DMS153 treated with DMSO at 0.1 percent for 48 hours (cell line): ENCODE results near the gene CNOT6.

Source experiments
- DNase-seq: peaks from one replicate; lab custom pipeline; 2025; ENCODE audit not compliant: unreplicated experiment; lab: John Stamatoyannopoulos, UW

The CNOT6 gene

GRCh38 chr5:180558232-180558631 lies 64.1 kb downstream of the CNOT6 start:
- no peak for DNase-seq

GRCh38 chr5:180563994-180564393 lies 69.8 kb downstream of the CNOT6 start:
- DNase-seq: no peak

GRCh38 chr5:180568914-180569313 lies 74.7 kb downstream of the CNOT6 start:
- no peak for DNase-seq

GRCh38 chr5:180575571-180575970 lies 81.4 kb downstream of the CNOT6 start:
- no peak for DNase-seq

- DNase-seq: no peak
These were observed 86.5 kb downstream of the CNOT6 start for GRCh38 chr5:180580681-180581080.

GRCh38 chr5:180583738-180584137 lies 89.6 kb downstream of the CNOT6 start:
- DNase-seq: no peak

GRCh38 chr5:180586204-180586603 lies 92.0 kb downstream of the CNOT6 start:
- no peak for DNase-seq

- no peak for DNase-seq
These were observed 92.7 kb downstream of the CNOT6 start for GRCh38 chr5:180586870-180587269.

- no peak for DNase-seq
These were observed 95.8 kb downstream of the CNOT6 start for GRCh38 chr5:180589771-180590542.

- DNase-seq: no peak
These were observed 96.5 kb downstream of the CNOT6 start for GRCh38 chr5:180590543-180591310.

- DNase-seq: no peak
These were observed 97.2 kb downstream of the CNOT6 start, which contains the start of gene SCGB3A1 for GRCh38 chr5:180591311-180591887. Gene SCGB3A1, minus strand, starts transcription at chr5:180591499. Its CDS starts 37 bp downstream, at chr5:180591462.

- no peak for DNase-seq
These were observed 98.0 kb downstream of the CNOT6 start for GRCh38 chr5:180592176-180592575.

- no peak for DNase-seq
These were observed 99.4 kb downstream of the CNOT6 start for GRCh38 chr5:180593446-180594206.

GRCh38 chr5:180594311-180595045 lies 100.3 kb downstream of the CNOT6 start:
- no peak for DNase-seq

- no peak for DNase-seq
These were observed 100.8 kb downstream of the CNOT6 start for GRCh38 chr5:180595046-180595379.

- no peak for DNase-seq
These were observed 101.4 kb downstream of the CNOT6 start for GRCh38 chr5:180595381-180596114.

- no peak for DNase-seq
These were observed 102.0 kb downstream of the CNOT6 start for GRCh38 chr5:180596115-180596667.

GRCh38 chr5:180596668-180597231 lies 102.6 kb downstream of the CNOT6 start:
- DNase-seq: no peak

- no peak for DNase-seq
These were observed 104.1 kb downstream of the CNOT6 start for GRCh38 chr5:180598316-180598701.
